Stimulated activated CD8-positive, alpha-beta memory T cell treated with anti-CD3 and anti-CD28 coated beads, Interleukin-15, amount 100 ng/mL, for 24 hours (primary cell): Measurements from ENCODE around the gene PRELP.
"Not testable (repeated sequence)": the region's sequence is repeated elsewhere in the genome, so short reads cannot be mapped to it uniquely, and the experiment has no call there.

ENCODE experiments used
- DNase-seq: peaks from one replicate; pipeline ENCODE4 v3.0.0-alpha.2; 2020; ENCODE audit warnings: low read depth

Gene PRELP

GRCh38 chr1:203453616-203454015 lies 22.0 kb upstream of the PRELP start:
- no peak for DNase-seq

- no peak for DNase-seq
Measured at GRCh38 chr1:203454986-203455471, 20.6 kb upstream of the PRELP start.

GRCh38 chr1:203455706-203456105 lies 19.9 kb upstream of the PRELP start:
- no peak for DNase-seq

- DNase-seq: no peak
Measured at GRCh38 chr1:203456577-203456976, 19.0 kb upstream of the PRELP start.

- DNase-seq: no peak
Measured at GRCh38 chr1:203458078-203458477, 17.5 kb upstream of the PRELP start.

GRCh38 chr1:203459671-203460201 lies 15.9 kb upstream of the PRELP start:
- no peak for DNase-seq

- no peak for DNase-seq
Measured at GRCh38 chr1:203461717-203462116, 13.9 kb upstream of the PRELP start.

GRCh38 chr1:203462143-203462542 lies 13.5 kb upstream of the PRELP start:
- DNase-seq: no peak

- no peak for DNase-seq
Measured at GRCh38 chr1:203462878-203463277, 12.7 kb upstream of the PRELP start.

GRCh38 chr1:203463469-203464062 lies 12.0 kb upstream of the PRELP start:
- no peak for DNase-seq

- DNase-seq: no peak
Measured at GRCh38 chr1:203464226-203464625, 11.4 kb upstream of the PRELP start.

GRCh38 chr1:203464743-203465142 lies 10.9 kb upstream of the PRELP start:
- DNase-seq: no peak

GRCh38 chr1:203465146-203465798 lies 10.3 kb upstream of the PRELP start:
- no peak for DNase-seq

GRCh38 chr1:203465948-203466347 lies 9.7 kb upstream of the PRELP start:
- DNase-seq: no peak

GRCh38 chr1:203466906-203467549 lies 8.6 kb upstream of the PRELP start:
- not testable (repeated sequence) for DNase-seq

- no peak for DNase-seq
Measured at GRCh38 chr1:203467550-203467921, 8.1 kb upstream of the PRELP start.

- DNase-seq: no peak
Measured at GRCh38 chr1:203468326-203468725, 7.3 kb upstream of the PRELP start.

GRCh38 chr1:203470240-203470639 lies 5.4 kb upstream of the PRELP start:
- no peak for DNase-seq

GRCh38 chr1:203471841-203472240 lies 3.8 kb upstream of the PRELP start:
- no peak for DNase-seq

GRCh38 chr1:203473281-203473680 lies 2.3 kb upstream of the PRELP start:
- DNase-seq: no peak

- no peak for DNase-seq
Measured at GRCh38 chr1:203473781-203474305, 1.8 kb upstream of the PRELP start.

- DNase-seq: no peak
Measured at GRCh38 chr1:203476216-203476814, 709 bp downstream of the PRELP start.

- DNase-seq: no peak
Measured at GRCh38 chr1:203477748-203478147, 2.1 kb downstream of the PRELP start.
